Measurements from ENCODE around the gene REXO4.
A peak's percentile ranks its signal among the peaks of the same experiment; 100 is the strongest.

DNA sequence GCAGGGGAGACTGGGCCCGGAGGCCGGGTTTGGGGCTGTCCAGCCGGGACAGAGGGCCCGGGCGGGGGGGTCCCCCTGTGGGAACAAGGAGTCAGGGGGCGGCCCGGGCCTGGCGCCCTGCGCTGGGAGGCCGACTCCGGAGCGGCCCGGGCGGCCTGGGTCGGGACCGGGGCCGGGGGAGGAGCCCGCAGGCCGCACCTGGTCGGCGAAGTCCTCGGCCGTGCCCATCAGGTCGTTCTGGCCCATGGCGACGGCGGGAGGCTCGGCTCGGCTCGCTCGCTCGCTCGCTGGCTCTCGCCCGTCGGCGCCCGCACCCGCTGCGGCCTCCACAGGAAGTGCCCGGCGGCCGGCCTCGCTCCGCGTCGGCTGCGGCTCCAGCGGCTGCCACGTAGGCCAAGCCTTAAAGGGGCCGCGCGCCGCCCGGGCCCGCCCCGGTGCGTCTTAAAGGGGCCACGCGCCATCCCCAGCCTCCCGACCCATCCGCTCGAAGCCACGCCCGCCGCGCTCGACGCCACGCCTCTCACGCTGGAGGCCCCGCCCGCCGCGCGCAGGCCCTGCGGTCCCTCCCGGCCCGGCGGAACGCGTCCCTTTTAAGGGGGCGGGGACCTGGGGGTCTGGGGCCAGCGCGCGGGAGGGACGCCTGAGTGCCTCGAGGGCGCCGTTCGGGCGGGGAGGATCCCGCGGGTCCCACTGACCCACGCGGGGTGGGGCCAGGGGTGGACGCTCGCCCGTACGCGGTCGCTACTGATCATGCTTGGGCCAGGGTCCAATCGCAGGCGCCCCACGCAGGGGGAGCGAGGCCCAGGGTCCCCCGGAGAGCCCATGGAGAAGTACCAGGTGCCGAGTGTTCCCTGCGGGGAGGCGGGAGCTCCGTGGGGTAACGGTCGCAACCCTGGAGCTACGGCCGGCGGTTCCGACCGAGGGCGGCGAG is 41.8 kb downstream of the REXO4 start, which contains the start of the genes STKLD1 and SURF4:
- TF ChIP-seq, protein P1, sequence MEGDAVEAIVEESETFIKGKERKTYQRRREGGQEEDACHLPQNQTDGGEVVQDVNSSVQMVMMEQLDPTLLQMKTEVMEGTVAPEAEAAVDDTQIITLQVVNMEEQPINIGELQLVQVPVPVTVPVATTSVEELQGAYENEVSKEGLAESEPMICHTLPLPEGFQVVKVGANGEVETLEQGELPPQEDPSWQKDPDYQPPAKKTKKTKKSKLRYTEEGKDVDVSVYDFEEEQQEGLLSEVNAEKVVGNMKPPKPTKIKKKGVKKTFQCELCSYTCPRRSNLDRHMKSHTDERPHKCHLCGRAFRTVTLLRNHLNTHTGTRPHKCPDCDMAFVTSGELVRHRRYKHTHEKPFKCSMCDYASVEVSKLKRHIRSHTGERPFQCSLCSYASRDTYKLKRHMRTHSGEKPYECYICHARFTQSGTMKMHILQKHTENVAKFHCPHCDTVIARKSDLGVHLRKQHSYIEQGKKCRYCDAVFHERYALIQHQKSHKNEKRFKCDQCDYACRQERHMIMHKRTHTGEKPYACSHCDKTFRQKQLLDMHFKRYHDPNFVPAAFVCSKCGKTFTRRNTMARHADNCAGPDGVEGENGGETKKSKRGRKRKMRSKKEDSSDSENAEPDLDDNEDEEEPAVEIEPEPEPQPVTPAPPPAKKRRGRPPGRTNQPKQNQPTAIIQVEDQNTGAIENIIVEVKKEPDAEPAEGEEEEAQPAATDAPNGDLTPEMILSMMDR (IDR thresholded peaks at IDR 0.05): peak in 3 of 4 experiments; percentile 8 to 58 (median 50)
- peak; percentile 89 to 94 for TF ChIP-seq POLR2A (IDR thresholded peaks at IDR 0.05)
